Lower leg skin (tissue), 3 donors: ENCODE measurements around the gene TACR1.

ENCODE experiments used
- CTCF ChIP-seq, 3 donors: fragments of 450-650 bp; IDR thresholded peaks; one replicate each; pipeline ENCODE4 v1.5.1; 2016; ENCODE audit warnings: antibody characterized with exemption in 3 of 3, mild to moderate bottlenecking in 3 of 3, moderate library complexity in 2 of 3
- POLR2A ChIP-seq, 2 donors: fragments of 450-650 bp; IDR thresholded peaks; one replicate each; pipeline ENCODE4 v1.6.1; 2016 to 2017; ENCODE audit warnings: antibody characterized with exemption in 2 of 2, mild to moderate bottlenecking in 1 of 2, moderate library complexity in 1 of 2

- TF ChIP-seq CTCF (IDR thresholded peaks at IDR 0.05) (no peak), POLR2A (IDR thresholded peaks at IDR 0.05) (no peak)
Measured at GRCh38 chr2:75142081-75142480, 57.2 kb downstream of the TACR1 start.
